Measurements from ENCODE around the gene CES2.
A peak's percentile ranks its signal among the peaks of the same experiment; 100 is the strongest.

Gene CES2

DNA sequence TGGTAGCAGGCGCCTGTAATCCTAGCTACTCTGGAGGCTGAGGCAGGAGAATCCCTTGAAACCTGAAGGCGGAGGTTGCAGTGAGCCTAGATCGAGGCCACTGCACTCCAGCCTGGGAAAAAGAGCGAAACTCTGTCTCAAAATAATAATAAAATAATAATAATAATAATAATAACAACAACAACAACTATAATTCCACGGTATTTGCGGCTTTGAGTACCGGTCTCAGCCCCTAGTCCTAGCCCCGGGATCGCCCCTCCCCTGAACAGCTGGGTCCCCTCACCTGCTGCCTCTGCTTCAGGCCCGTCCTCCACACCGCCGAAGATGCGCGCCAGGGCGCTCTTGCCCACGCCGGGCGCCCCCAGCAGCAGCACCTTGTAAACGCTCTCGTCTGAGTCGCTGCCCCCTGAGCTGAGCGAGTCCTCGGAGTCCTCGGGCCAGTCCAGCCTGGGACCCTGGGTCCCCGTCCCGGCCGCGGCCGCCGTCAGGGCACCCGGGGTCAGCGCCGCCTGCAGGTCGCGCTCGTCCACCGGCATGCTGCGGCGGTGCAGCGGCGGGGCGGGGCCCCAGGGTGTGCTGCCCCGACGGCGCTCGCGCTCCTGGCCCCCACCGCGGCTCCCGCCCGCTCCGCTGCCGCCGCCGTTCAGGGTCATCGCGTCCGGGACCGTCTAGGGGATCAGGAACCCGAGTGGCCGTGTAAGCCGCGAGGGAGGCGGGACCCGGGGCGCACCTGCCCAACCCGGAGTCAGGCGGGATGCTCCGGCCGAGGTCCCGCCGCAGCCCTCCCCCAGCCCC is 10.6 kb upstream of the CES2 start:
- TF ChIP-seq, protein P1, sequence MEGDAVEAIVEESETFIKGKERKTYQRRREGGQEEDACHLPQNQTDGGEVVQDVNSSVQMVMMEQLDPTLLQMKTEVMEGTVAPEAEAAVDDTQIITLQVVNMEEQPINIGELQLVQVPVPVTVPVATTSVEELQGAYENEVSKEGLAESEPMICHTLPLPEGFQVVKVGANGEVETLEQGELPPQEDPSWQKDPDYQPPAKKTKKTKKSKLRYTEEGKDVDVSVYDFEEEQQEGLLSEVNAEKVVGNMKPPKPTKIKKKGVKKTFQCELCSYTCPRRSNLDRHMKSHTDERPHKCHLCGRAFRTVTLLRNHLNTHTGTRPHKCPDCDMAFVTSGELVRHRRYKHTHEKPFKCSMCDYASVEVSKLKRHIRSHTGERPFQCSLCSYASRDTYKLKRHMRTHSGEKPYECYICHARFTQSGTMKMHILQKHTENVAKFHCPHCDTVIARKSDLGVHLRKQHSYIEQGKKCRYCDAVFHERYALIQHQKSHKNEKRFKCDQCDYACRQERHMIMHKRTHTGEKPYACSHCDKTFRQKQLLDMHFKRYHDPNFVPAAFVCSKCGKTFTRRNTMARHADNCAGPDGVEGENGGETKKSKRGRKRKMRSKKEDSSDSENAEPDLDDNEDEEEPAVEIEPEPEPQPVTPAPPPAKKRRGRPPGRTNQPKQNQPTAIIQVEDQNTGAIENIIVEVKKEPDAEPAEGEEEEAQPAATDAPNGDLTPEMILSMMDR (conservative IDR thresholded peaks at IDR 0.05; ENCODE audit: low read depth, low read length), result peak; percentile 38
- H3K4me3 ChIP-seq (ENCODE audit: low read length), result peak overlapping the region; percentile 52
- DNase-seq (ENCODE audit: low read depth), result no peak

DNA sequence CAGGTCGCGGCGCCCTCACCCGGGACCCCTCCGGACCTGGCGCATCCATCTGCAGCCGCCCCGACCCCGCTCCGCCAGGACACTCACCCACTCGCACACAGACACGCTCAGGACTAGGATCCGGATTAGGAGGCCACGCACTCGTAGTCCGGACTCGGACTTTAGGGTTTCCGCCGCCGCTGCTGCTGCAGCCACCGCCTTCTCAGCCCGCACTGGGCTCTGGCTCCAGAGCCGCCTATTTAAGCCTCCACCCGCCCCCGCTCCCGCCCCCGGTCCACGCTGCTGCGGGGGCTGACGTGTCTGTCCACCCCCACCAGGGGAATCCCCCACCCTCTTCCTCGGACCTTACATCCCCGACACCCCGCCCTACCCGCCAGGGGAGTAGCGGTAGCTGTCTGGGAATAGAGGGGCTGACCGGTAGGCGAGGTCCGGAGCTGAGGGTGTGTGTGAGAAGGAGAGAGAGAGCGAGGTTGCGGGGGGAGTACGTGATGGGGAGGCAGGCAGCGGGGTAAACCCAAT is 9.9 kb upstream of the CES2 start, which contains the start of gene RRAD:
TSS of gene RRAD (minus strand) at position 214 of the 519 bp plus-strand sequence. CDS start 356 bp downstream, outside the sequence.
- TF ChIP-seq, protein P1 (conservative IDR thresholded peaks at IDR 0.05; ENCODE audit: low read depth, low read length), result no peak
- DNase-seq (ENCODE audit: low read depth), result no peak
- H3K4me3 ChIP-seq (ENCODE audit: low read length), result peak within 1 kb of the TSS; percentile 52

DNA sequence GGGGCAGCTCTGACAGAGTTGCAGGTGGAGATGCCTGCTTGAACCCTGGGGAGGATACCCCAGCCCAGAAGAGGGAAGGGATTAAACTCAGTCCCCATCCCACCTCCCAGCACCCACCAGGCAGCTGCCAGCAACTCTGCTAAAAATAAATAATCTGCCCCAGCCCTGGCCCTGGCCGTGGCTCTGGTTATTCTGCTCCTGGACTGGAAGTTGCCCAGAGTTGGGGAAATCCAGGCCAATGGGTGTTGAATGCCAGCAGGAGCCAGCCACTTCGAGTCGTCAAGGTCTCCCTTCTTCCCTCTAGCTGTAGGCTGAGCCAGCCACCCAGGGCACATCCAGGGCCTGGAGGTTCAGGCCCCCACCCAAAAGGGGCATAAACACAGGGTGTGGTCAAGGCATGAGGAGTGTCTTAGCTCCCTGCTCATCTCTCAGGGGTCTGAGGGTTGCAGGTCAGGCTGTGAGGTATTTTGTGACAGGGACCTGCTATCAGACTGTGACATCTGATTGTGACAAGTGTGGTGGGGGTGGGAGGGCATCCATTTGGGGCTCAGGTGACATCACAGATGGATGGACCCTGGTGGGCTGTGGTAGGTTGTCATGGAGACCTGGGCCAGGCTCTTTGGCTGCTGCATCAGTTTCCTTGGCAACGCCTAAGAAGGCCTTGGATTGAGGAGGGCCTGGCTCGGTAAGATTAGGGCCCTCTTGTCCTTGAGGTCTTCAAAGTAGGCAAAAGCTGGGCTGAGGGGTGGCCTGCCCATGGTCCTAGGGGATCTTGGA is 9.0 kb upstream of the CES2 start:
- no peak for DNase-seq (ENCODE audit: low read depth)
- TF ChIP-seq, protein P1 (conservative IDR thresholded peaks at IDR 0.05; ENCODE audit: low read depth, low read length), result no peak

DNA sequence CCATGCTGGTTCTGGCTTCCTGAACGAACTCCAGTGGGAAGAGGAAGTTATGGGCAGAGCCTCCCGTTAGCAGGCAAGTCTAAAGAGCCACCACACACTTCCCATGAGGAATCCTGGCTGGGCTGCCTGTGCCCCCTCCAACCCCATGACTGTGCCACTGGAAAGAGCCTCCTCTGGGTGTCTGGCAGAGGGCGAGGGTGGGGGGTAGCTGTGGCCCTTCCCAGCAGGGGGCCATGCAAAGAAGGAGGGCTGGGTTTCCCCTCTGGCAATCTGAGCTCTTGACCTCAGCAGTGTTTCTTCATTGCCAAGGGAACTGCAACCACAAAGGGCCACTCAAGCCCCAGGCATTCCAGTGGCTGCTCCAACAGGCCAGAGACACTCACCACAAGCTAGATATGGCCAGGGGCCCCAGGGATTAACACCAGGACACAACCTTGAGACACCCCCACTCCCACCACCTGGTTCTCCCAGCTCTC is 8.3 kb upstream of the CES2 start:
- no peak for DNase-seq (ENCODE audit: low read depth)
- TF ChIP-seq, protein P1 (conservative IDR thresholded peaks at IDR 0.05; ENCODE audit: low read depth, low read length), result no peak
- H3K4me3 ChIP-seq (ENCODE audit: low read length), result no peak overlapping the region

More for the DNA sequence above, 9.0 kb upstream of the CES2 start:
- H3K4me3 ChIP-seq (ENCODE audit: low read length), result no peak overlapping the region

DNA sequence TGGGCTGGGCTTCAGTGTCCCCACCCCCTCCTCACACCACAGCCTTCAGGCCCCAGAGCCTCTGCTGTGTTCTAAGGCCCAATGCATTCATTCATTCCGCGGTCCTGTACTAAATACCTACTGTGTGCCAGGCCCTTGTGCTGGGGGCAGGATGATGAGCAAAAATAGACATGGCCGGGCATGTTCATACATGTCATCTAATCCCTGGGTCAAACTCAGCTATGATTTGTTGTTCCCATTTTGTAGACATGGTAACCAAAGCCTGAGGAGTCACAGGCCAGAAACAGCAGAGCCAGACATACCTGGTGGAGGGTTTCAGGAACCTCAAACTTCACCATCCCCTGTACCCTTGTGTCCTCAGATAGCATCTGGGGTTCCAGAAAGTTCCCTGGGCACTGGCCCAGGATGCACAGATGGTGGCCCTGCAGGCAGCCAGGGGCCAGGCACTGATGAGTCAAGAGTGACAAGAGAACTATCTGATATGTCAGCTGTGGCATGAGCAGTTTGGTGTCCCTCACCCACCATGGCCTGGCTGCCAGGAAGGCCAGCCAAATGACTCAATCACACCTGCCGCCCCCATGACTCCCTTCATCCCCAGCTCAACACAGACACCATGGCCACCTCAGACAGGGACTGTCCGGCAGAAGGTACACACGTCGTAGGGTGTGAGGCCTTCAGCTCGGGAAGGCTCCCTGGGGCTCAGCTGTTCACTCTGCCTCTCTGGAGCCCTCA is 7.2 kb upstream of the CES2 start:
- no peak overlapping the region for H3K4me3 ChIP-seq (ENCODE audit: low read length)
- TF ChIP-seq, protein P1 (conservative IDR thresholded peaks at IDR 0.05; ENCODE audit: low read depth, low read length), result no peak
- DNase-seq (ENCODE audit: low read depth), result no peak

DNA sequence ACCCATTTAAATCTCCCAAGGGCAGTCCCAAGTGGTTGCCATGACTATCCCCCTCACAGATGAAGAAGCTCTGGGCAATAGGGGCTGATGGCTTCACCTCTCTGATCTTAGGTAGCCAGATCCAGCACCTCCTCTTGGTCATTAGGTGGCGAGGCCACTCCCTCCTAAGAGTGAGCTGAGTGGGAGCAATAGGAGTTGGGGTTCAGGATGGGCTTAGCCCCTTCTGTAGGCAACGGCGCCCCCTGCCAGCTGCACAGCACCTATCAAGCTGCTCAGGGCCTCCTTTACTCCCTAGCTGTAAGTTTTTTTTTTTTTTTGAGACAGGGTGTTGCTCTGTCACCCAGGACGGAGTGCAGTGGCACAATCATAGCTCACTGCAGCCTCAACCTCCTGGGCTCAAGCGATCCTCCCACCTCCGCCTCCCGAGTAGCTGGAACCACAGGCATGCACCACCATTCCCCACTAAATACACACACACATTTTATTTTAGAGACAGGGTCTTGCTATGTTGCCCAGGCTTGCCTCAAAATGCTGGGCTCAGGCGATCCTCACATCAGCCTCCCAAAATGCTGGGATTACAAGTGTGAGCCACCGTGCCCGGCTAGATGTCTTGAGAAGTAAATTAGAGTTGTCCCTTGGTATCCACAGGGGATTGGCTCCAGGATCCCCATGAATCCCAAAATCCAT is 6.5 kb upstream of the CES2 start:
- no peak overlapping the region for H3K4me3 ChIP-seq (ENCODE audit: low read length)
- no peak for DNase-seq (ENCODE audit: low read depth)
- TF ChIP-seq, protein P1 (conservative IDR thresholded peaks at IDR 0.05; ENCODE audit: low read depth, low read length), result peak; percentile 73
